Panc1 (cell line): ENCODE results near the gene SLC7A4. TPM values are rescaled to one million over a fixed set of nuclear protein-coding genes. Genes with fewer than 3 reads are reported as not detected.

Source experiments
- ATAC-seq: fragments of 200-7000 bp; cut with Tn5 transposase; 2 replicates; pipeline ENCODE4 v1.9.1; 2020; ENCODE audit warnings: mild to moderate bottlenecking, moderate library complexity
- BruUV-seq: library from RNA; stranded (reverse); fragments of 400-500 nt; replicated peaks from 2 replicates; lab custom pipeline; 2021; lab: Mats Ljungman, UMichigan
- CTCF ChIA-PET: fragments of 300-600 bp; sonication (Branson Sonifier 250); formaldehyde crosslinking; loops from one replicate; lab custom pipeline; 2022; ENCODE audit warnings: antibody characterized with exemption; lab: Charles Lee
- POLR2A ChIA-PET: fragments of 300-600 bp; sonication (Branson Sonifier 250); formaldehyde crosslinking; loops from one replicate; lab custom pipeline; 2022; ENCODE audit warnings: antibody characterized with exemption; lab: Charles Lee
- DNase-seq: peaks from one replicate; pipeline ENCODE4 v3.0.0-alpha.2; 2010; ENCODE audit warnings: low read depth, low spot score
- H3K27ac ChIP-seq: 2 replicates; pipeline ENCODE4 v1.5.1; 2011; ENCODE audit warnings: mild to moderate bottlenecking, low read length, inconsistent platforms
- H3K27me3 ChIP-seq: fragments of 200-500 bp; sonication (Bioruptor generic); 2 replicates; pipeline ENCODE4 v1.6.0; 2014; ENCODE audit warnings: low read length, inconsistent platforms; ENCODE audit not compliant: control insufficient read depth, insufficient read depth
- H3K36me3 ChIP-seq: fragments of 200-500 bp; sonication (Bioruptor generic); 2 replicates; pipeline ENCODE4 v1.5.1; 2014; ENCODE audit warnings: inconsistent platforms, mild to moderate bottlenecking, low read length, moderate library complexity; ENCODE audit not compliant: control insufficient read depth, insufficient read depth
- H3K4me1 ChIP-seq: 2 replicates; pipeline ENCODE4 v1.5.1; 2011; ENCODE audit warnings: inconsistent platforms, mild to moderate bottlenecking, low read length, moderate library complexity; ENCODE audit not compliant: control insufficient read depth, insufficient read depth
- H3K4me3 ChIP-seq, 2 experiments: 2 replicates each; pipeline ENCODE4 v1.5.1; 2011 to 2012; ENCODE audit warnings: low read depth in 2 of 2, low read length in 2 of 2, mild to moderate bottlenecking in 2 of 2, inconsistent platforms in 1 of 2, moderate library complexity in 1 of 2
- H3K9me3 ChIP-seq: fragments of 200-500 bp; sonication (Bioruptor generic); 2 replicates; pipeline ENCODE4 v1.5.1; 2014; ENCODE audit warnings: low read depth, mild to moderate bottlenecking, inconsistent platforms, low read length, moderate library complexity; ENCODE audit not compliant: control insufficient read depth, insufficient read depth
- POLR2AphosphoS5 ChIP-seq: IDR thresholded peaks from 2 replicates; pipeline ENCODE4 v1.6.1; 2012; ENCODE audit warnings: mild to moderate bottlenecking, low read depth, low read length, moderate library complexity
- SIN3A ChIP-seq: IDR thresholded peaks from 2 replicates; pipeline ENCODE4 v1.6.1; 2012; ENCODE audit warnings: low read depth, mild to moderate bottlenecking, low read length, moderate library complexity, borderline replicate concordance; ENCODE audit not compliant: insufficient read depth
- TCF7L2 ChIP-seq: IDR thresholded peaks from 2 replicates; pipeline ENCODE4 v1.6.1; 2011; ENCODE audit warnings: mild to moderate bottlenecking, low read depth, low read length, inconsistent platforms
- in situ Hi-C: cut with HindIII; loops from 2 replicates; pipeline ENCODE4 v1.10.0; 2016; ENCODE audit warnings: low sequenced_read_pairs, low pct_unique_long_range_greater_than_20kb
- intact Hi-C: fragments of 100-400 bp; cut with micrococcal nuclease; formaldehyde crosslinking; loops from one replicate; pipeline ENCODE4 v1.10.0; 2022; ENCODE audit not compliant: unreplicated experiment
- total RNA-seq: library from RNA; stranded (reverse); gene quantifications from one replicate; pipeline ENCODE4 v1.2.1, GENCODE V29; 2021; ENCODE audit not compliant: unreplicated experiment
- TF ChIP-seq, protein P1 (sequence below), 2 experiments: IDR thresholded peaks; 2 replicates each; pipeline ENCODE4 v1.6.1; 2011 to 2012; ENCODE audit warnings: low read depth in 2 of 2, control low read depth in 1 of 2, low read length in 1 of 2, mild to moderate bottlenecking in 1 of 2, moderate library complexity in 1 of 2; ENCODE audit not compliant: insufficient read depth in 1 of 2
- TF ChIP-seq, protein P2 (sequence below): fragments of 450-650 bp; IDR thresholded peaks from 2 replicates; pipeline ENCODE4 v1.5.1; 2017; ENCODE audit warnings: mild to moderate bottlenecking

Gene SLC7A4
- total RNA-seq, 1 experiment from 2014 or later: not detected

DNA sequence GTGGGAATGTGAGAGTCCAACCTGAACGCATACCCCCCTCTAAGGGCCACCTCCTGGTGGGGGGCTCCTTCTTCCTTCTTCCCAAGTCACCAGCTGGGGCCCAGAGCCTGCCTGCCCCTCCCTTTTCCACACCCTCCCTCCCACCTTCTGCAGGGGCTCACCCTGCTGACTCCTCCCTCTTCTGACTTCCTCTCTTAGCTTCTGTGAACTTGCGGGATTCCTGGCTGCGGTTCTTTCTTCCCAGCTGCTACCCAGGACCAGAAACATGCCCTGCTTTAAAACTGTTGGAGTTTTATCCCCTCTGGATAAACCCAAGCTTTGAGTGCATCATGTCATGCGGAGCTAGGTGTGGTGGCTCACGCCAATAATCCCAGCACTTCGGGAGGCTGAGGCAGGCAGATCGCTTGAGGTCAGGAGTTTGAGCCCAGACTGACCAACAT, 23.5 kb upstream of the SLC7A4 start:
- DNase-seq (no peak), ATAC-seq (no peak)
- CTCF ChIA-PET: no interaction called here
- no peaks in the 10 kb centered on the region for H3K4me1 ChIP-seq
- no peaks in the 10 kb centered on the region for H3K27me3 ChIP-seq
- POLR2A ChIA-PET: no interaction called here
- no peak overlapping the region for H3K4me3 ChIP-seq
- intact Hi-C loops: no loop called here
- in situ Hi-C loops: no loop called here
- no peaks in the 10 kb centered on the region for H3K9me3 ChIP-seq
- H3K27ac ChIP-seq: no peak overlapping the region
- no peaks in the 10 kb centered on the region for H3K36me3 ChIP-seq
- TF ChIP-seq, protein P1, sequence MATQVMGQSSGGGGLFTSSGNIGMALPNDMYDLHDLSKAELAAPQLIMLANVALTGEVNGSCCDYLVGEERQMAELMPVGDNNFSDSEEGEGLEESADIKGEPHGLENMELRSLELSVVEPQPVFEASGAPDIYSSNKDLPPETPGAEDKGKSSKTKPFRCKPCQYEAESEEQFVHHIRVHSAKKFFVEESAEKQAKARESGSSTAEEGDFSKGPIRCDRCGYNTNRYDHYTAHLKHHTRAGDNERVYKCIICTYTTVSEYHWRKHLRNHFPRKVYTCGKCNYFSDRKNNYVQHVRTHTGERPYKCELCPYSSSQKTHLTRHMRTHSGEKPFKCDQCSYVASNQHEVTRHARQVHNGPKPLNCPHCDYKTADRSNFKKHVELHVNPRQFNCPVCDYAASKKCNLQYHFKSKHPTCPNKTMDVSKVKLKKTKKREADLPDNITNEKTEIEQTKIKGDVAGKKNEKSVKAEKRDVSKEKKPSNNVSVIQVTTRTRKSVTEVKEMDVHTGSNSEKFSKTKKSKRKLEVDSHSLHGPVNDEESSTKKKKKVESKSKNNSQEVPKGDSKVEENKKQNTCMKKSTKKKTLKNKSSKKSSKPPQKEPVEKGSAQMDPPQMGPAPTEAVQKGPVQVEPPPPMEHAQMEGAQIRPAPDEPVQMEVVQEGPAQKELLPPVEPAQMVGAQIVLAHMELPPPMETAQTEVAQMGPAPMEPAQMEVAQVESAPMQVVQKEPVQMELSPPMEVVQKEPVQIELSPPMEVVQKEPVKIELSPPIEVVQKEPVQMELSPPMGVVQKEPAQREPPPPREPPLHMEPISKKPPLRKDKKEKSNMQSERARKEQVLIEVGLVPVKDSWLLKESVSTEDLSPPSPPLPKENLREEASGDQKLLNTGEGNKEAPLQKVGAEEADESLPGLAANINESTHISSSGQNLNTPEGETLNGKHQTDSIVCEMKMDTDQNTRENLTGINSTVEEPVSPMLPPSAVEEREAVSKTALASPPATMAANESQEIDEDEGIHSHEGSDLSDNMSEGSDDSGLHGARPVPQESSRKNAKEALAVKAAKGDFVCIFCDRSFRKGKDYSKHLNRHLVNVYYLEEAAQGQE (IDR thresholded peaks at IDR 0.05; ENCODE audit: insufficient read depth in 1 of 2, low read depth in 2 of 2, low read length in 1 of 2): no peak
- TF ChIP-seq POLR2AphosphoS5: no peak
- no TSS peak for BruUV-seq

DNA sequence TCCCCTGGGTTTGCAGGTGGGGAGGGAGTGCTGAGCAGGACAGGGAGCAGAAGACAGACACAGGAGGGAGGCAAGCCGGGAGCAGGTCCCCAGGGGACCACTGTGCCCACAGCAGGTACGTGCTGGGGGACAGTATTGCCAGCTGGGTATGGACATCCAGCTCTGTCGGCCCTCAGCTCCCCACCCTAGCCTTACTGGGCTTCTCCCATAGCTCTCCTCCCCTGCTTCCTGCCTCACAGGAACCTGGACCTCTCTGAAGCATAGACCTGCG, 23.1 kb upstream of the SLC7A4 start:
- Histone ChIP-seq H3K27me3 (no peaks in the 10 kb centered on the region), H3K27ac (no peak overlapping the region), H3K36me3 (no peaks in the 10 kb centered on the region), H3K9me3 (no peaks in the 10 kb centered on the region), H3K4me1 (no peaks in the 10 kb centered on the region), H3K4me3 (no peak overlapping the region)
- ChIA-PET POLR2A (no interaction called here), CTCF (no interaction called here)
- intact Hi-C loops (no loop called here), in situ Hi-C loops (no loop called here)
- no TSS peak for BruUV-seq
- no peak for ATAC-seq
- DNase-seq: no peak
- TF ChIP-seq, protein P2, sequence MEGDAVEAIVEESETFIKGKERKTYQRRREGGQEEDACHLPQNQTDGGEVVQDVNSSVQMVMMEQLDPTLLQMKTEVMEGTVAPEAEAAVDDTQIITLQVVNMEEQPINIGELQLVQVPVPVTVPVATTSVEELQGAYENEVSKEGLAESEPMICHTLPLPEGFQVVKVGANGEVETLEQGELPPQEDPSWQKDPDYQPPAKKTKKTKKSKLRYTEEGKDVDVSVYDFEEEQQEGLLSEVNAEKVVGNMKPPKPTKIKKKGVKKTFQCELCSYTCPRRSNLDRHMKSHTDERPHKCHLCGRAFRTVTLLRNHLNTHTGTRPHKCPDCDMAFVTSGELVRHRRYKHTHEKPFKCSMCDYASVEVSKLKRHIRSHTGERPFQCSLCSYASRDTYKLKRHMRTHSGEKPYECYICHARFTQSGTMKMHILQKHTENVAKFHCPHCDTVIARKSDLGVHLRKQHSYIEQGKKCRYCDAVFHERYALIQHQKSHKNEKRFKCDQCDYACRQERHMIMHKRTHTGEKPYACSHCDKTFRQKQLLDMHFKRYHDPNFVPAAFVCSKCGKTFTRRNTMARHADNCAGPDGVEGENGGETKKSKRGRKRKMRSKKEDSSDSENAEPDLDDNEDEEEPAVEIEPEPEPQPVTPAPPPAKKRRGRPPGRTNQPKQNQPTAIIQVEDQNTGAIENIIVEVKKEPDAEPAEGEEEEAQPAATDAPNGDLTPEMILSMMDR: no peak
- no peak for TF ChIP-seq POLR2AphosphoS5
- no peak for TF ChIP-seq SIN3A
- no peak for TF ChIP-seq TCF7L2
- TF ChIP-seq, protein P1 (IDR thresholded peaks at IDR 0.05; ENCODE audit: insufficient read depth in 1 of 2, low read depth in 2 of 2, low read length in 1 of 2): no peak
